Panc1 (cell line): ENCODE measurements around the gene HOXD3. TPM values are rescaled to one million over a fixed set of nuclear protein-coding genes. Genes with fewer than 3 reads are reported as not detected.

ENCODE experiments used
- ATAC-seq: fragments of 200-7000 bp; cut with Tn5 transposase; 2 replicates; pipeline ENCODE4 v1.9.1; 2020; ENCODE audit warnings: mild to moderate bottlenecking, moderate library complexity
- BruUV-seq: library from RNA; stranded (reverse); fragments of 400-500 nt; replicated peaks from 2 replicates; lab custom pipeline; 2021; lab: Mats Ljungman, UMichigan
- CTCF ChIA-PET: fragments of 300-600 bp; sonication (Branson Sonifier 250); formaldehyde crosslinking; loops from one replicate; lab custom pipeline; 2022; ENCODE audit warnings: antibody characterized with exemption; lab: Charles Lee
- POLR2A ChIA-PET: fragments of 300-600 bp; sonication (Branson Sonifier 250); formaldehyde crosslinking; loops from one replicate; lab custom pipeline; 2022; ENCODE audit warnings: antibody characterized with exemption; lab: Charles Lee
- DNase-seq: peaks from one replicate; pipeline ENCODE4 v3.0.0-alpha.2; 2010; ENCODE audit warnings: low read depth, low spot score
- H3K27ac ChIP-seq: 2 replicates; pipeline ENCODE4 v1.5.1; 2011; ENCODE audit warnings: mild to moderate bottlenecking, low read length, inconsistent platforms
- H3K27me3 ChIP-seq: fragments of 200-500 bp; sonication (Bioruptor generic); 2 replicates; pipeline ENCODE4 v1.6.0; 2014; ENCODE audit warnings: low read length, inconsistent platforms; ENCODE audit not compliant: control insufficient read depth, insufficient read depth
- H3K36me3 ChIP-seq: fragments of 200-500 bp; sonication (Bioruptor generic); 2 replicates; pipeline ENCODE4 v1.5.1; 2014; ENCODE audit warnings: inconsistent platforms, mild to moderate bottlenecking, low read length, moderate library complexity; ENCODE audit not compliant: control insufficient read depth, insufficient read depth
- H3K4me1 ChIP-seq: 2 replicates; pipeline ENCODE4 v1.5.1; 2011; ENCODE audit warnings: inconsistent platforms, mild to moderate bottlenecking, low read length, moderate library complexity; ENCODE audit not compliant: control insufficient read depth, insufficient read depth
- H3K4me3 ChIP-seq, 2 experiments: 2 replicates each; pipeline ENCODE4 v1.5.1; 2011 to 2012; ENCODE audit warnings: low read depth in 2 of 2, low read length in 2 of 2, mild to moderate bottlenecking in 2 of 2, inconsistent platforms in 1 of 2, moderate library complexity in 1 of 2
- H3K9me3 ChIP-seq: fragments of 200-500 bp; sonication (Bioruptor generic); 2 replicates; pipeline ENCODE4 v1.5.1; 2014; ENCODE audit warnings: low read depth, mild to moderate bottlenecking, inconsistent platforms, low read length, moderate library complexity; ENCODE audit not compliant: control insufficient read depth, insufficient read depth
- POLR2AphosphoS5 ChIP-seq: IDR thresholded peaks from 2 replicates; pipeline ENCODE4 v1.6.1; 2012; ENCODE audit warnings: mild to moderate bottlenecking, low read depth, low read length, moderate library complexity
- SIN3A ChIP-seq: IDR thresholded peaks from 2 replicates; pipeline ENCODE4 v1.6.1; 2012; ENCODE audit warnings: low read depth, mild to moderate bottlenecking, low read length, moderate library complexity, borderline replicate concordance; ENCODE audit not compliant: insufficient read depth
- TCF7L2 ChIP-seq: IDR thresholded peaks from 2 replicates; pipeline ENCODE4 v1.6.1; 2011; ENCODE audit warnings: mild to moderate bottlenecking, low read depth, low read length, inconsistent platforms
- in situ Hi-C: cut with HindIII; loops from 2 replicates; pipeline ENCODE4 v1.10.0; 2016; ENCODE audit warnings: low sequenced_read_pairs, low pct_unique_long_range_greater_than_20kb
- intact Hi-C: fragments of 100-400 bp; cut with micrococcal nuclease; formaldehyde crosslinking; loops from one replicate; pipeline ENCODE4 v1.10.0; 2022; ENCODE audit not compliant: unreplicated experiment
- total RNA-seq: library from RNA; stranded (reverse); gene quantifications from one replicate; pipeline ENCODE4 v1.2.1, GENCODE V29; 2021; ENCODE audit not compliant: unreplicated experiment
- TF ChIP-seq, protein P1 (sequence below): fragments of 450-650 bp; IDR thresholded peaks from 2 replicates; pipeline ENCODE4 v1.5.1; 2017; ENCODE audit warnings: mild to moderate bottlenecking
- TF ChIP-seq, protein P2 (sequence below), 2 experiments: IDR thresholded peaks; 2 replicates each; pipeline ENCODE4 v1.6.1; 2011 to 2012; ENCODE audit warnings: low read depth in 2 of 2, control low read depth in 1 of 2, low read length in 1 of 2, mild to moderate bottlenecking in 1 of 2, moderate library complexity in 1 of 2; ENCODE audit not compliant: insufficient read depth in 1 of 2

Gene HOXD3
- total RNA-seq, 1 experiment from 2014 or later: 1.8 TPM

DNA sequence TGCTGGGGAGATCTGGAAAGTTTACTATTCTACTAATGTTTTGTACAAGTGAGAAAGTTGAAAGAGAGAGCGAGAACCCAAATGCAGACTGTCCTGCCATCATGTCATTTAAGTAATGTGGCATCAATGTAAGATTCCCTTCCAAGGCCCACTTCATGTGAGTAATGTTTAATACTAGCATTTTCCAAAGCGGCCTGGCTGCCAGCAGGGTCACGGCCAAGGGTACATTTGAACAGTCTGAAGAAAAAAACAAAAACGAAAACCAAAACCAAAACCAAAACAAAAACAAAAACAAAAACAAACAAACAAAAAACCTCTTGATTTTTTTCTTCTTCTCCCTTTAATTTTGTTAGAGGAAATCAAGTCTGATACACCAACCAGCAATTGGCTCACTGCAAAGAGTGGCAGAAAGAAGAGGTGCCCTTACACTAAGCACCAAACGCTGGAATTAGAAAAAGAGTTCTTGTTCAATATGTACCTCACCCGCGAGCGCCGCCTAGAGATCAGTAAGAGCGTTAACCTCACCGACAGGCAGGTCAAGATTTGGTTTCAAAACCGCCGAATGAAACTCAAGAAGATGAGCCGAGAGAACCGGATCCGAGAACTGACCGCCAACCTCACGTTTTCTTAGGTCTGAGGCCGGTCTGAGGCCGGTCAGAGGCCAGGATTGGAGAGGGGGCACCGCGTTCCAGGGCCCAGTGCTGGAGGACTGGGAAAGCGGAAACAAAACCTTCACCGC is 38.3 kb upstream of the HOXD3 start:
- ChIA-PET CTCF (no interaction called here), POLR2A (no interaction called here)
- intact Hi-C loops (no loop called here), in situ Hi-C loops (no loop called here)
- TF ChIP-seq, protein P1, sequence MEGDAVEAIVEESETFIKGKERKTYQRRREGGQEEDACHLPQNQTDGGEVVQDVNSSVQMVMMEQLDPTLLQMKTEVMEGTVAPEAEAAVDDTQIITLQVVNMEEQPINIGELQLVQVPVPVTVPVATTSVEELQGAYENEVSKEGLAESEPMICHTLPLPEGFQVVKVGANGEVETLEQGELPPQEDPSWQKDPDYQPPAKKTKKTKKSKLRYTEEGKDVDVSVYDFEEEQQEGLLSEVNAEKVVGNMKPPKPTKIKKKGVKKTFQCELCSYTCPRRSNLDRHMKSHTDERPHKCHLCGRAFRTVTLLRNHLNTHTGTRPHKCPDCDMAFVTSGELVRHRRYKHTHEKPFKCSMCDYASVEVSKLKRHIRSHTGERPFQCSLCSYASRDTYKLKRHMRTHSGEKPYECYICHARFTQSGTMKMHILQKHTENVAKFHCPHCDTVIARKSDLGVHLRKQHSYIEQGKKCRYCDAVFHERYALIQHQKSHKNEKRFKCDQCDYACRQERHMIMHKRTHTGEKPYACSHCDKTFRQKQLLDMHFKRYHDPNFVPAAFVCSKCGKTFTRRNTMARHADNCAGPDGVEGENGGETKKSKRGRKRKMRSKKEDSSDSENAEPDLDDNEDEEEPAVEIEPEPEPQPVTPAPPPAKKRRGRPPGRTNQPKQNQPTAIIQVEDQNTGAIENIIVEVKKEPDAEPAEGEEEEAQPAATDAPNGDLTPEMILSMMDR: peak; percentile 89
- TF ChIP-seq, protein P2, sequence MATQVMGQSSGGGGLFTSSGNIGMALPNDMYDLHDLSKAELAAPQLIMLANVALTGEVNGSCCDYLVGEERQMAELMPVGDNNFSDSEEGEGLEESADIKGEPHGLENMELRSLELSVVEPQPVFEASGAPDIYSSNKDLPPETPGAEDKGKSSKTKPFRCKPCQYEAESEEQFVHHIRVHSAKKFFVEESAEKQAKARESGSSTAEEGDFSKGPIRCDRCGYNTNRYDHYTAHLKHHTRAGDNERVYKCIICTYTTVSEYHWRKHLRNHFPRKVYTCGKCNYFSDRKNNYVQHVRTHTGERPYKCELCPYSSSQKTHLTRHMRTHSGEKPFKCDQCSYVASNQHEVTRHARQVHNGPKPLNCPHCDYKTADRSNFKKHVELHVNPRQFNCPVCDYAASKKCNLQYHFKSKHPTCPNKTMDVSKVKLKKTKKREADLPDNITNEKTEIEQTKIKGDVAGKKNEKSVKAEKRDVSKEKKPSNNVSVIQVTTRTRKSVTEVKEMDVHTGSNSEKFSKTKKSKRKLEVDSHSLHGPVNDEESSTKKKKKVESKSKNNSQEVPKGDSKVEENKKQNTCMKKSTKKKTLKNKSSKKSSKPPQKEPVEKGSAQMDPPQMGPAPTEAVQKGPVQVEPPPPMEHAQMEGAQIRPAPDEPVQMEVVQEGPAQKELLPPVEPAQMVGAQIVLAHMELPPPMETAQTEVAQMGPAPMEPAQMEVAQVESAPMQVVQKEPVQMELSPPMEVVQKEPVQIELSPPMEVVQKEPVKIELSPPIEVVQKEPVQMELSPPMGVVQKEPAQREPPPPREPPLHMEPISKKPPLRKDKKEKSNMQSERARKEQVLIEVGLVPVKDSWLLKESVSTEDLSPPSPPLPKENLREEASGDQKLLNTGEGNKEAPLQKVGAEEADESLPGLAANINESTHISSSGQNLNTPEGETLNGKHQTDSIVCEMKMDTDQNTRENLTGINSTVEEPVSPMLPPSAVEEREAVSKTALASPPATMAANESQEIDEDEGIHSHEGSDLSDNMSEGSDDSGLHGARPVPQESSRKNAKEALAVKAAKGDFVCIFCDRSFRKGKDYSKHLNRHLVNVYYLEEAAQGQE (IDR thresholded peaks at IDR 0.05; ENCODE audit: insufficient read depth in 1 of 2, low read depth in 2 of 2, low read length in 1 of 2): no peak
- H3K4me1 ChIP-seq: no peaks in the 10 kb centered on the region
- no TSS peak for BruUV-seq
- H3K36me3 ChIP-seq: no peaks in the 10 kb centered on the region
- H3K27ac ChIP-seq: no peak overlapping the region
- no peaks in the 10 kb centered on the region for H3K9me3 ChIP-seq
- H3K4me3 ChIP-seq: peak overlapping the region; percentile 22 to 43; a peak in 3 of 4 replicates
- ATAC-seq (peak; percentile 62; the same call in 1 of the 2 replicates), DNase-seq (no peak)
- peaks cover under 1% of the 10 kb centered on the region; the same call in 1 of the 2 replicates for H3K27me3 ChIP-seq

DNA sequence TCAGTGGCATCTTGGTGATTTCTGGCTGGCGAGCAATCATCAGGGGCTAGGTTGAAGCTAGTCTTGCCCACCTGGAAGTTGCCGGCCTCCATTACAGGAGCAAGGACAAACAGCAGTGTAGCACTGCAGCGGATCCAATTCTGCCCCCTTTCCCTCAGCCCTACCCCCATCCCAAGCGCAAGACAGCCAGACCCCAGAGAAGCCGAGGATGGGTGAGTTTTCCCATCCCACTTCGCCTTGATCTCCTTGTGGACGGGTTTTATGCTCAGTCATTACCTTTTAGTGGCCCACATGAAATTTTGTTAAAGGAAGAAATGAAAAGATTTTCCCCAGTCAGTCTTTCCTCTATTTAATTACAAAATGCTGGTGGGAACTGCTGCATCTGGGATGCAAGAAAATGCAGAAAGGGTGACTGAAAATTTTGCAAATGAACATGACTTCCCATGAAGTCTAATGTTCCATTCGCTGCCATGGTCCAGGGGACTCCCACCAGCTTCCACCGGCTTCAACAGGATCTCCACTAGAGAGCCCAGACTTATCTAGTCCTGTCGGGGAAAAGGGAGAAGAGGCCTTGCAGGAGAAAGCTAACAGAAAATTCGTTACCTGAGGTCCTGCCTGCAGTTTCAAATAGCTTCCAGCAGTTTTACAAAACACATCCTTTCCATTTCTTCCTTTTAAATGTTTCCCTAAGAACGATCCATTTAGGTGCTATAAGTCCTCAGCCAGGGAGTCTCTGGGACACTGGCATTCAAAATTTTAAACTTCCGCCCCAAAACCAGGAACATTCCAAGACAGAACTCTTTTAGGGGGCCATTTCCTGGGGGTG is 36.5 kb upstream of the HOXD3 start:
- BruUV-seq: no TSS peak
- ATAC-seq: no peak

More for the DNA sequence above, 36.5 kb upstream of the HOXD3 start:
- ChIA-PET CTCF (interaction anchor here (1.0 to 1.1 kb wide), 2 partner anchors 9 to 531 kb away, joined by 4 to 5 read pairs; no protein-coding TSS in a partner anchor), POLR2A (interaction anchor here (0.6 kb wide), 1 partner anchor 103 kb away, joined by 3 read pairs; no protein-coding TSS in a partner anchor)
- in situ Hi-C loops (no loop called here), intact Hi-C loops (loop anchor here (10.0 kb wide), 1 partner anchor 694 kb away; no protein-coding TSS in a partner anchor)
- no peak for DNase-seq
- Histone ChIP-seq H3K9me3 (no peaks in the 10 kb centered on the region), H3K27me3 (no peaks in the 10 kb centered on the region), H3K4me1 (no peaks in the 10 kb centered on the region), H3K27ac (no peak overlapping the region), H3K4me3 (no peak overlapping the region), H3K36me3 (no peaks in the 10 kb centered on the region)
- no peak for TF ChIP-seq SIN3A
- TF ChIP-seq POLR2AphosphoS5: no peak
- TF ChIP-seq, protein P2 (IDR thresholded peaks at IDR 0.05; ENCODE audit: insufficient read depth in 1 of 2, low read depth in 2 of 2, low read length in 1 of 2): no peak
- TF ChIP-seq, protein P1: no peak
- no peak for TF ChIP-seq TCF7L2
